ENCODE results near the gene TMEM217. TPM values are rescaled to one million over a fixed set of nuclear protein-coding genes. Genes with fewer than 3 reads are reported as not detected.
"Not testable (repeated sequence)": the region's sequence is repeated elsewhere in the genome, so short reads cannot be mapped to it uniquely, and the experiment has no call there.

TMEM217 gene
- polyA plus RNA-seq, 2 donors = 2.6 to 5.4 TPM

GRCh38 chr6:37194886-37195285 lies 63.1 kb downstream of the TMEM217 start:
- not testable (repeated sequence) for H3K27me3 ChIP-seq (ENCODE audit: control insufficient read depth in 1 of 2, insufficient read depth in 2 of 2, low read length in 2 of 2); H3K27ac ChIP-seq (ENCODE audit: low read depth in 2 of 2, low read length in 1 of 2); H3K4me1 ChIP-seq (ENCODE audit: control insufficient read depth in 2 of 2, insufficient read depth in 2 of 2, low read length in 1 of 2); H3K4me3 ChIP-seq (ENCODE audit: low read depth in 1 of 2, low read length in 2 of 2); H3K36me3 ChIP-seq (ENCODE audit: control insufficient read depth in 2 of 2, insufficient read depth in 2 of 2, low read length in 1 of 2); H3K9me3 ChIP-seq (ENCODE audit: control insufficient read depth in 2 of 2, insufficient read depth in 1 of 2, low read depth in 1 of 2, low read length in 1 of 2)
- no CpG with 5 or more reads among the region's 1 CpG for whole genome bisulfite sequencing, 2 donors

- H3K9me3 ChIP-seq (ENCODE audit: control insufficient read depth in 2 of 2, insufficient read depth in 1 of 2, low read depth in 1 of 2, low read length in 1 of 2) = no peaks in the 10 kb centered on the region
- WGBS, 2 donors = 85 to 92% methylated on average over 3 of the region's 3 CpGs
Observed at GRCh38 chr6:37192666-37193065, 65.3 kb downstream of the TMEM217 start.

GRCh38 chr6:37190159-37190535 lies 67.8 kb downstream of the TMEM217 start:
- WGBS, 2 donors = 75 to 78% methylated on average over 1 of the region's 1 CpG
- Histone ChIP-seq H3K4me3 (ENCODE audit: low read depth in 1 of 2, low read length in 2 of 2) (no peak overlapping the region), H3K27ac (ENCODE audit: low read depth in 2 of 2, low read length in 1 of 2) (no peak overlapping the region)

More at GRCh38 chr6:37192666-37193065, 65.3 kb downstream of the TMEM217 start:
- Histone ChIP-seq H3K4me3 (ENCODE audit: low read depth in 1 of 2, low read length in 2 of 2) (no peak overlapping the region), H3K4me1 (ENCODE audit: control insufficient read depth in 2 of 2, insufficient read depth in 2 of 2, low read length in 1 of 2) (no peaks in the 10 kb centered on the region), H3K27me3 (ENCODE audit: control insufficient read depth in 1 of 2, insufficient read depth in 2 of 2, low read length in 2 of 2) (no peaks in the 10 kb centered on the region), H3K27ac (ENCODE audit: low read depth in 2 of 2, low read length in 1 of 2) (no peak overlapping the region), H3K36me3 (ENCODE audit: control insufficient read depth in 2 of 2, insufficient read depth in 2 of 2, low read length in 1 of 2) (no peaks in the 10 kb centered on the region)

GRCh38 chr6:37188962-37189510 lies 68.9 kb downstream of the TMEM217 start:
- WGBS, 2 donors = 68 to 71% methylated on average over 2 of the region's 2 CpGs
- peaks cover 0 to 4% of the 10 kb centered on the region in 2 donors for H3K4me1 ChIP-seq (ENCODE audit: control insufficient read depth in 2 of 2, insufficient read depth in 2 of 2, low read length in 1 of 2)
- H3K27ac ChIP-seq (ENCODE audit: low read depth in 2 of 2, low read length in 1 of 2) = no peak overlapping the region
- H3K9me3 ChIP-seq (ENCODE audit: control insufficient read depth in 2 of 2, insufficient read depth in 1 of 2, low read depth in 1 of 2, low read length in 1 of 2) = no peaks in the 10 kb centered on the region
- no peaks in the 10 kb centered on the region for H3K36me3 ChIP-seq (ENCODE audit: control insufficient read depth in 2 of 2, insufficient read depth in 2 of 2, low read length in 1 of 2)
- H3K27me3 ChIP-seq (ENCODE audit: control insufficient read depth in 1 of 2, insufficient read depth in 2 of 2, low read length in 2 of 2) = no peaks in the 10 kb centered on the region
- H3K4me3 ChIP-seq (ENCODE audit: low read depth in 1 of 2, low read length in 2 of 2) = no peak overlapping the region

More at GRCh38 chr6:37190159-37190535, 67.8 kb downstream of the TMEM217 start:
- H3K4me1 ChIP-seq (ENCODE audit: control insufficient read depth in 2 of 2, insufficient read depth in 2 of 2, low read length in 1 of 2) = peaks cover 0 to 4% of the 10 kb centered on the region in 2 donors
- H3K36me3 ChIP-seq (ENCODE audit: control insufficient read depth in 2 of 2, insufficient read depth in 2 of 2, low read length in 1 of 2) = no peaks in the 10 kb centered on the region
- H3K27me3 ChIP-seq (ENCODE audit: control insufficient read depth in 1 of 2, insufficient read depth in 2 of 2, low read length in 2 of 2) = no peaks in the 10 kb centered on the region
- H3K9me3 ChIP-seq (ENCODE audit: control insufficient read depth in 2 of 2, insufficient read depth in 1 of 2, low read depth in 1 of 2, low read length in 1 of 2) = no peaks in the 10 kb centered on the region

GRCh38 chr6:37187321-37188022 lies 70.5 kb downstream of the TMEM217 start:
- H3K27ac ChIP-seq (ENCODE audit: low read depth in 2 of 2, low read length in 1 of 2) = no peak overlapping the region
- no peak overlapping the region for H3K4me3 ChIP-seq (ENCODE audit: low read depth in 1 of 2, low read length in 2 of 2)
- no peaks in the 10 kb centered on the region for H3K9me3 ChIP-seq (ENCODE audit: control insufficient read depth in 2 of 2, insufficient read depth in 1 of 2, low read depth in 1 of 2, low read length in 1 of 2)
- no peaks in the 10 kb centered on the region for H3K27me3 ChIP-seq (ENCODE audit: control insufficient read depth in 1 of 2, insufficient read depth in 2 of 2, low read length in 2 of 2)
- peaks cover 0 to 4% of the 10 kb centered on the region in 2 donors for H3K4me1 ChIP-seq (ENCODE audit: control insufficient read depth in 2 of 2, insufficient read depth in 2 of 2, low read length in 1 of 2)
- no peaks in the 10 kb centered on the region for H3K36me3 ChIP-seq (ENCODE audit: control insufficient read depth in 2 of 2, insufficient read depth in 2 of 2, low read length in 1 of 2)
- 70 to 75% methylated on average over 7 of the region's 7 CpGs for WGBS, 2 donors

GRCh38 chr6:37185949-37186720 lies 71.8 kb downstream of the TMEM217 start:
- not testable (repeated sequence) for H3K27ac ChIP-seq (ENCODE audit: low read depth in 2 of 2, low read length in 1 of 2); H3K27me3 ChIP-seq (ENCODE audit: control insufficient read depth in 1 of 2, insufficient read depth in 2 of 2, low read length in 2 of 2); H3K4me3 ChIP-seq (ENCODE audit: low read depth in 1 of 2, low read length in 2 of 2); H3K4me1 ChIP-seq (ENCODE audit: control insufficient read depth in 2 of 2, insufficient read depth in 2 of 2, low read length in 1 of 2); H3K9me3 ChIP-seq (ENCODE audit: control insufficient read depth in 2 of 2, insufficient read depth in 1 of 2, low read depth in 1 of 2, low read length in 1 of 2); H3K36me3 ChIP-seq (ENCODE audit: control insufficient read depth in 2 of 2, insufficient read depth in 2 of 2, low read length in 1 of 2)
- 85% methylated on average over 6 of the region's 6 CpGs for WGBS, 2 donors

- no peaks in the 10 kb centered on the region for H3K9me3 ChIP-seq (ENCODE audit: control insufficient read depth in 2 of 2, insufficient read depth in 1 of 2, low read depth in 1 of 2, low read length in 1 of 2)
Observed at GRCh38 chr6:37182736-37183590, 75.0 kb downstream of the TMEM217 start.

GRCh38 chr6:37180610-37181009 lies 77.3 kb downstream of the TMEM217 start:
- H3K36me3 ChIP-seq (ENCODE audit: control insufficient read depth in 2 of 2, insufficient read depth in 2 of 2, low read length in 1 of 2); H3K27me3 ChIP-seq (ENCODE audit: control insufficient read depth in 1 of 2, insufficient read depth in 2 of 2, low read length in 2 of 2); H3K4me1 ChIP-seq (ENCODE audit: control insufficient read depth in 2 of 2, insufficient read depth in 2 of 2, low read length in 1 of 2); H3K9me3 ChIP-seq (ENCODE audit: control insufficient read depth in 2 of 2, insufficient read depth in 1 of 2, low read depth in 1 of 2, low read length in 1 of 2); H3K4me3 ChIP-seq (ENCODE audit: low read depth in 1 of 2, low read length in 2 of 2); H3K27ac ChIP-seq (ENCODE audit: low read depth in 2 of 2, low read length in 1 of 2): not testable (repeated sequence)
- 86 to 94% methylated on average over 4 of the region's 4 CpGs for WGBS, 2 donors

More at GRCh38 chr6:37182736-37183590, 75.0 kb downstream of the TMEM217 start:
- Histone ChIP-seq H3K4me1 (ENCODE audit: control insufficient read depth in 2 of 2, insufficient read depth in 2 of 2, low read length in 1 of 2) (peaks cover 0 to 4% of the 10 kb centered on the region in 2 donors), H3K27me3 (ENCODE audit: control insufficient read depth in 1 of 2, insufficient read depth in 2 of 2, low read length in 2 of 2) (no peaks in the 10 kb centered on the region), H3K36me3 (ENCODE audit: control insufficient read depth in 2 of 2, insufficient read depth in 2 of 2, low read length in 1 of 2) (no peaks in the 10 kb centered on the region), H3K27ac (ENCODE audit: low read depth in 2 of 2, low read length in 1 of 2) (peak overlapping the region; percentile 30 to 56), H3K4me3 (ENCODE audit: low read depth in 1 of 2, low read length in 2 of 2) (no peak overlapping the region)
- WGBS, 2 donors = 80 to 81% methylated on average over 8 of the region's 8 CpGs

- Histone ChIP-seq H3K27ac (ENCODE audit: low read depth in 2 of 2, low read length in 1 of 2) (no peak overlapping the region), H3K36me3 (ENCODE audit: control insufficient read depth in 2 of 2, insufficient read depth in 2 of 2, low read length in 1 of 2) (peaks cover 0 to 3% of the 10 kb centered on the region in 2 donors), H3K27me3 (ENCODE audit: control insufficient read depth in 1 of 2, insufficient read depth in 2 of 2, low read length in 2 of 2) (no peaks in the 10 kb centered on the region), H3K4me3 (ENCODE audit: low read depth in 1 of 2, low read length in 2 of 2) (no peak overlapping the region), H3K4me1 (ENCODE audit: control insufficient read depth in 2 of 2, insufficient read depth in 2 of 2, low read length in 1 of 2) (no peaks in the 10 kb centered on the region), H3K9me3 (ENCODE audit: control insufficient read depth in 2 of 2, insufficient read depth in 1 of 2, low read depth in 1 of 2, low read length in 1 of 2) (no peaks in the 10 kb centered on the region)
- 88 to 90% methylated on average over 2 of the region's 2 CpGs for WGBS, 2 donors
Observed at GRCh38 chr6:37180075-37180474, 77.9 kb downstream of the TMEM217 start.
